ENCODE measurements around the gene SCAMP5.
A peak's percentile ranks its signal among the peaks of the same experiment; 100 is the strongest.

SCAMP5 gene

GRCh38 chr15:74995182-74995778, at the start of gene SCAMP5:
Gene SCAMP5 (plus strand): TSS chr15:74995563. CDS start chr15:75011840, 16,277 bp downstream.
- peak; percentile 88 for DNase-seq (ENCODE audit: low read depth)

GRCh38 chr15:74950078-74950908, 45.1 kb upstream of the SCAMP5 start:
- DNase-seq (ENCODE audit: low read depth): peak; percentile 68

- DNase-seq (ENCODE audit: low read depth): no peak
Measured at GRCh38 chr15:74951006-74951405, 44.4 kb upstream of the SCAMP5 start.

- DNase-seq (ENCODE audit: low read depth): no peak
Measured at GRCh38 chr15:74954515-74954914, 40.8 kb upstream of the SCAMP5 start.

- DNase-seq (ENCODE audit: low read depth): no peak
Measured at GRCh38 chr15:74955017-74955416, 40.3 kb upstream of the SCAMP5 start.

GRCh38 chr15:74955796-74956647, 39.3 kb upstream of the SCAMP5 start:
- DNase-seq (ENCODE audit: low read depth): peak; percentile 76

- peak; percentile 79 for DNase-seq (ENCODE audit: low read depth)
Measured at GRCh38 chr15:74956648-74957475, 38.5 kb upstream of the SCAMP5 start, which contains the start of gene RPP25. Gene RPP25 (minus strand): TSS chr15:74956772. CDS start chr15:74956583, 189 bp downstream.

GRCh38 chr15:74957476-74958035, 37.8 kb upstream of the SCAMP5 start:
- DNase-seq (ENCODE audit: low read depth): no peak

GRCh38 chr15:74958320-74958907, 36.9 kb upstream of the SCAMP5 start:
- no peak for DNase-seq (ENCODE audit: low read depth)

GRCh38 chr15:74958908-74959585, 36.3 kb upstream of the SCAMP5 start:
- DNase-seq (ENCODE audit: low read depth): no peak

- DNase-seq (ENCODE audit: low read depth): no peak
Measured at GRCh38 chr15:74959586-74959939, 35.8 kb upstream of the SCAMP5 start.

- DNase-seq (ENCODE audit: low read depth): no peak
Measured at GRCh38 chr15:74960286-74960685, 35.1 kb upstream of the SCAMP5 start.

- no peak for DNase-seq (ENCODE audit: low read depth)
Measured at GRCh38 chr15:74960995-74961588, 34.3 kb upstream of the SCAMP5 start.

GRCh38 chr15:74961616-74962015, 33.7 kb upstream of the SCAMP5 start:
- no peak for DNase-seq (ENCODE audit: low read depth)

- DNase-seq (ENCODE audit: low read depth): no peak
Measured at GRCh38 chr15:74962219-74962618, 33.1 kb upstream of the SCAMP5 start.

- no peak for DNase-seq (ENCODE audit: low read depth)
Measured at GRCh38 chr15:74962671-74963070, 32.7 kb upstream of the SCAMP5 start.

- DNase-seq (ENCODE audit: low read depth): no peak
Measured at GRCh38 chr15:74963213-74963612, 32.1 kb upstream of the SCAMP5 start.

- DNase-seq (ENCODE audit: low read depth): no peak
Measured at GRCh38 chr15:74964794-74965193, 30.6 kb upstream of the SCAMP5 start.

GRCh38 chr15:74967670-74968069, 27.7 kb upstream of the SCAMP5 start:
- DNase-seq (ENCODE audit: low read depth): no peak

GRCh38 chr15:74976159-74976558, 19.2 kb upstream of the SCAMP5 start:
- no peak for DNase-seq (ENCODE audit: low read depth)
